ENCODE data around the gene NCBP3. TPM values are rescaled to one million over a fixed set of nuclear protein-coding genes. Genes with fewer than 3 reads are reported as not detected.

Gene NCBP3
- total RNA-seq, 1 experiment from 2014 or later, result 58.5 TPM

- no peaks in the 10 kb centered on the region for H4K20me1 ChIP-seq (ENCODE audit: insufficient read depth)
- H2AFZ ChIP-seq, result no peak overlapping the region
- H3K27me3 ChIP-seq (ENCODE audit: insufficient read depth, low read depth), result no peaks in the 10 kb centered on the region
- peaks cover 84% of the 10 kb centered on the region for H3K4me1 ChIP-seq (replicated peaks; ENCODE audit: insufficient read depth)
- no peaks in the 10 kb centered on the region for H3K9me3 ChIP-seq (ENCODE audit: insufficient read depth, low read depth)
- no peaks in the 10 kb centered on the region for H3K9me2 ChIP-seq (ENCODE audit: insufficient read depth)
- H3K4me3 ChIP-seq, result no peak overlapping the region
- H3K36me3 ChIP-seq (ENCODE audit: low read depth), result no peaks in the 10 kb centered on the region
- H3K27ac ChIP-seq, result 0 out of 2 replicates have a peak overlapping the region, but pooled peaks have one; percentile 44
- BruUV-seq (replicated peaks), result no TSS peak
- CTCF ChIA-PET, result interaction anchor here (1.4 kb wide), 1 partner anchor 45 kb away, joined by 7 read pairs; the partner anchor contains the start of gene NCBP3
- intact Hi-C loops (cut with micrococcal nuclease; ENCODE audit: unreplicated experiment), result loop anchor here (5.0 to 10.0 kb wide), 4 partner anchors 44 to 846 kb away; partner anchors contain the start of gene NCBP3
- peak overlapping the region; percentile 92 for H3K4me2 ChIP-seq
- no peak for DNase-seq
- H3K79me2 ChIP-seq (ENCODE audit: low read depth), result peaks cover 24% of the 10 kb centered on the region
- peaks cover 65% of the 10 kb centered on the region for H3F3A ChIP-seq (ENCODE audit: insufficient read depth, low read depth)
- TF ChIP-seq CTCF (conservative IDR thresholded peaks at IDR 0.05) (no peak), EZH2 (IDR thresholded peaks at IDR 0.05; ENCODE audit: low read depth) (no peak)
- POLR2A ChIA-PET (ENCODE audit: unreplicated experiment), result interaction anchor here (0.7 kb wide), 1 partner anchor 66 kb away, joined by 4 read pairs; no protein-coding TSS in a partner anchor
Measured at GRCh38 chr17:3890878-3891219, 44.8 kb upstream of the NCBP3 start.

- BruUV-seq (replicated peaks), result TSS peak; percentile 4
- Histone ChIP-seq H3K36me3 (ENCODE audit: low read depth) (no peaks in the 10 kb centered on the region), H3K4me1 (replicated peaks; ENCODE audit: insufficient read depth) (peaks cover 83% of the 10 kb centered on the region), H2AFZ (no peak overlapping the region), H4K20me1 (ENCODE audit: insufficient read depth) (no peaks in the 10 kb centered on the region), H3K4me3 (no peak overlapping the region; the same call in 1 of the 2 replicates), H3K79me2 (ENCODE audit: low read depth) (peaks cover 24% of the 10 kb centered on the region), H3K9me2 (ENCODE audit: insufficient read depth) (no peaks in the 10 kb centered on the region), H3K4me2 (peak overlapping the region; percentile 92), H3K27ac (peak overlapping the region; percentile 44), H3K9me3 (ENCODE audit: insufficient read depth, low read depth) (no peaks in the 10 kb centered on the region), H3F3A (ENCODE audit: insufficient read depth, low read depth) (peaks cover 65% of the 10 kb centered on the region), H3K27me3 (ENCODE audit: insufficient read depth, low read depth) (no peaks in the 10 kb centered on the region)
- peak; percentile 78 to 95 for DNase-seq
- intact Hi-C loops (cut with micrococcal nuclease; ENCODE audit: unreplicated experiment), result loop anchor here (5.0 to 10.0 kb wide), 4 partner anchors 43 to 845 kb away; partner anchors contain the start of gene NCBP3
- TF ChIP-seq EZH2 (IDR thresholded peaks at IDR 0.05; ENCODE audit: low read depth) (no peak), CTCF (conservative IDR thresholded peaks at IDR 0.05) (no peak)
- ChIA-PET POLR2A (ENCODE audit: unreplicated experiment) (interaction anchor here (0.7 kb wide), 1 partner anchor 66 kb away, joined by 4 read pairs; no protein-coding TSS in a partner anchor), CTCF (interaction anchor here (1.4 to 1.7 kb wide), 2 partner anchors 24 to 44 kb away, joined by 4 to 7 read pairs; partner anchors contain the start of gene NCBP3)
Measured at GRCh38 chr17:3890082-3890877, 44.2 kb upstream of the NCBP3 start.

GRCh38 chr17:3889325-3890012 lies 43.4 kb upstream of the NCBP3 start:
- Histone ChIP-seq H2AFZ (no peak overlapping the region), H3K27ac (peak overlapping the region; percentile 67; the same call in 1 of the 2 replicates), H3K36me3 (ENCODE audit: low read depth) (no peaks in the 10 kb centered on the region), H3K4me1 (replicated peaks; ENCODE audit: insufficient read depth) (peaks cover 75% of the 10 kb centered on the region), H3K4me3 (no peak overlapping the region), H3K4me2 (peak overlapping the region; percentile 92), H3K9me3 (ENCODE audit: insufficient read depth, low read depth) (no peaks in the 10 kb centered on the region), H3K79me2 (ENCODE audit: low read depth) (peaks cover 24% of the 10 kb centered on the region), H3K27me3 (ENCODE audit: insufficient read depth, low read depth) (no peaks in the 10 kb centered on the region), H3F3A (ENCODE audit: insufficient read depth, low read depth) (peaks cover 57% of the 10 kb centered on the region), H3K9me2 (ENCODE audit: insufficient read depth) (no peaks in the 10 kb centered on the region), H4K20me1 (ENCODE audit: insufficient read depth) (no peaks in the 10 kb centered on the region)
- no TSS peak for BruUV-seq (replicated peaks)
- DNase-seq, result no peak
- POLR2A ChIA-PET (ENCODE audit: unreplicated experiment), result no interaction called here
- intact Hi-C loops (cut with micrococcal nuclease; ENCODE audit: unreplicated experiment), result loop anchor here (5.0 to 10.0 kb wide), 4 partner anchors 42 to 845 kb away; partner anchors contain the start of gene NCBP3
- CTCF ChIA-PET, result interaction anchor here (1.4 to 1.7 kb wide), 2 partner anchors 25 to 43 kb away, joined by 4 to 7 read pairs; partner anchors contain the start of gene NCBP3
- TF ChIP-seq EZH2 (IDR thresholded peaks at IDR 0.05; ENCODE audit: low read depth), result no peak
- no peak for TF ChIP-seq CTCF (conservative IDR thresholded peaks at IDR 0.05)
